Measurements from ENCODE around the gene UMAD1. TPM values are rescaled to one million over a fixed set of nuclear protein-coding genes. Genes with fewer than 3 reads are reported as not detected.

Gene UMAD1
- polyA plus RNA-seq, 3 donors, result 6.2 to 22.7 (median 18.6) TPM

DNA sequence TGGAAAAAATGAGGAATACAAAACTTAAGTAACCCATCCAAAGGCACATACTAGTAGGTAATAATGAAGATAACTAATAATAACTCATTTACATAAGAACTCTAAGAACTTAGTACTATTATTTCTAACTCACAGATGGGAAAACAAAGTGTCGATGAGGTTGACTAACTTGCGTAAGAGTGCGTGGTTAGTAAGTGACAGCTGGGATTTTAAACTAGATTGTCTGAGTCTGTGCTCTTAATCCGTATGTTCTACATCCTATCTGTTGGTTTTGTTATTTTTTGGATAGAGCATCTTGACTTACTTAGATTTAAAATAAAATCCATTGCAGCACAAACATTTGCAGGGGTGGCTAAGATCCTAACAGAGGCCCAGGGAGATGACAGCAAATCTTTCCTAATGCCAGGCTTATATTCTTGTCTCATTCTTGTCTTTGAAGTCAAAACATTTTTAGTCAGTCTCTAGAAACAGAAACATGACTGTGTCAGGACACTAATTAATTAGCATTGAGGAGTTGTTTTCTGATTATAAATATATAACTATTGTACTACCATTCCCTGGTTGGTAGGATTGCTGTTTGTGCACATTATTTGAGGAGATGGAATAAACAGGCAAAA lies 66.1 kb downstream of the UMAD1 start:
- Histone ChIP-seq H3K27ac (ENCODE audit: low read depth in 1 of 2, low read length in 2 of 2) (no peak overlapping the region), H3K79me2 (ENCODE audit: insufficient read depth, low read length) (no peaks in the 10 kb centered on the region), H3K9ac (ENCODE audit: insufficient read depth, low read length, poor library complexity, severe bottlenecking) (no peak overlapping the region), H3K9me3 (replicated peaks in 1 of 2; ENCODE audit: control insufficient read depth in 1 of 2, insufficient read depth in 1 of 2, low read length in 2 of 2) (no peaks in the 10 kb centered on the region), H3K27me3 (ENCODE audit: control insufficient read depth in 2 of 2, insufficient read depth in 2 of 2, low read length in 2 of 2) (no peaks in the 10 kb centered on the region), H2AFZ (ENCODE audit: insufficient read depth, low read depth, low read length, poor library complexity, severe bottlenecking) (no peak overlapping the region), H3K4me3 (replicated peaks in 1 of 3; ENCODE audit: low read depth in 2 of 3, low read length in 3 of 3) (no peak overlapping the region), H3K36me3 (replicated peaks in 1 of 2; ENCODE audit: control insufficient read depth in 1 of 2, insufficient read depth in 2 of 2, low read length in 2 of 2) (no peaks in the 10 kb centered on the region), H3K4me2 (replicated peaks; ENCODE audit: extremely low read depth, low read length, poor library complexity, severe bottlenecking) (no peak overlapping the region), H3K4me1 (ENCODE audit: control insufficient read depth in 1 of 2, insufficient read depth in 2 of 2, low read length in 2 of 2) (no peaks in the 10 kb centered on the region), H4K20me1 (ENCODE audit: insufficient read depth, low read length) (no peaks in the 10 kb centered on the region)
- intact Hi-C loops (cut with micrococcal nuclease), result no loop called here
- H3K4me1 Mint-ChIP-seq, result peaks cover 4% of the 10 kb centered on the region
- no peak overlapping the region for H3K4me3 Mint-ChIP-seq
- peaks cover 0 to 2% (median 0%) of the 10 kb centered on the region in 3 donors for H3K27me3 Mint-ChIP-seq (ENCODE audit: low read depth in 3 of 3)
- no peak overlapping the region for H3K27ac Mint-ChIP-seq
- WGBS (ENCODE audit: insufficient coverage), result no CpG with 5 or more reads among the region's 4 CpGs
- TF ChIP-seq, protein P1, sequence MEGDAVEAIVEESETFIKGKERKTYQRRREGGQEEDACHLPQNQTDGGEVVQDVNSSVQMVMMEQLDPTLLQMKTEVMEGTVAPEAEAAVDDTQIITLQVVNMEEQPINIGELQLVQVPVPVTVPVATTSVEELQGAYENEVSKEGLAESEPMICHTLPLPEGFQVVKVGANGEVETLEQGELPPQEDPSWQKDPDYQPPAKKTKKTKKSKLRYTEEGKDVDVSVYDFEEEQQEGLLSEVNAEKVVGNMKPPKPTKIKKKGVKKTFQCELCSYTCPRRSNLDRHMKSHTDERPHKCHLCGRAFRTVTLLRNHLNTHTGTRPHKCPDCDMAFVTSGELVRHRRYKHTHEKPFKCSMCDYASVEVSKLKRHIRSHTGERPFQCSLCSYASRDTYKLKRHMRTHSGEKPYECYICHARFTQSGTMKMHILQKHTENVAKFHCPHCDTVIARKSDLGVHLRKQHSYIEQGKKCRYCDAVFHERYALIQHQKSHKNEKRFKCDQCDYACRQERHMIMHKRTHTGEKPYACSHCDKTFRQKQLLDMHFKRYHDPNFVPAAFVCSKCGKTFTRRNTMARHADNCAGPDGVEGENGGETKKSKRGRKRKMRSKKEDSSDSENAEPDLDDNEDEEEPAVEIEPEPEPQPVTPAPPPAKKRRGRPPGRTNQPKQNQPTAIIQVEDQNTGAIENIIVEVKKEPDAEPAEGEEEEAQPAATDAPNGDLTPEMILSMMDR (IDR thresholded peaks at IDR 0.05), result no peak
- no peak for DNase-seq
- peaks cover 0 to 4% of the 10 kb centered on the region in 2 donors for H3K36me3 Mint-ChIP-seq
- H3K9me3 Mint-ChIP-seq, result peaks cover 0 to 1% (median 0%) of the 10 kb centered on the region in 7 donors

DNA sequence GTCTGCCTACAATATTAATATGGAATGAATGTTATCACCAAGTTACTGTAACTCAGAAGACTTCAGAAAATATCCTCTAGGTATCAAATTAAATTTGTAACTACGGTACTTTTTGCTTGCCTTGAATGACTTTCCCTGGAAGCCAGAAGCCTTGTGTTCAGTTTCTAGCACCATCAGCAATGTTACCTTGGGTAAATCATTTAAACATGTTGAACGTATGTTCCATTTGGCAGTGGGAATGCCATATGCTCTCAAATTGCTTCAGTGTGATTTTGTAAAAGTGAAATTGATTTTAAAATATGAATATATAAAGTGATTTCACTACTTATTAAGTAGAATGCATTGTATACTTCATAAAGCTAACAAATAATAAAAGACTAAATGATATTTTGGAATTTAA lies 66.7 kb downstream of the UMAD1 start:
- H3K9ac ChIP-seq (ENCODE audit: insufficient read depth, low read length, poor library complexity, severe bottlenecking), result no peak overlapping the region
- TF ChIP-seq, protein P1 (IDR thresholded peaks at IDR 0.05), result no peak
- H3K27ac ChIP-seq (ENCODE audit: low read depth in 1 of 2, low read length in 2 of 2), result no peak overlapping the region
- DNase-seq, result no peak
- 100% methylated on average over 1 of the region's 2 CpGs for WGBS (ENCODE audit: insufficient coverage)
- H3K4me1 ChIP-seq (ENCODE audit: control insufficient read depth in 1 of 2, insufficient read depth in 2 of 2, low read length in 2 of 2), result no peaks in the 10 kb centered on the region
- Mint-ChIP-seq H3K4me3 (no peak overlapping the region), H3K9me3 (peaks cover 0 to 1% (median 0%) of the 10 kb centered on the region in 7 donors), H3K4me1 (peaks cover 4% of the 10 kb centered on the region), H3K27me3 (ENCODE audit: low read depth in 3 of 3) (peaks cover 0 to 2% (median 0%) of the 10 kb centered on the region in 3 donors), H3K27ac (no peak overlapping the region), H3K36me3 (peaks cover 0 to 4% of the 10 kb centered on the region in 2 donors)
- intact Hi-C loops (cut with micrococcal nuclease), result no loop called here
- no peaks in the 10 kb centered on the region for H3K9me3 ChIP-seq (replicated peaks in 1 of 2; ENCODE audit: control insufficient read depth in 1 of 2, insufficient read depth in 1 of 2, low read length in 2 of 2)
- H4K20me1 ChIP-seq (ENCODE audit: insufficient read depth, low read length), result no peaks in the 10 kb centered on the region
- no peak overlapping the region for H3K4me2 ChIP-seq (replicated peaks; ENCODE audit: extremely low read depth, low read length, poor library complexity, severe bottlenecking)
- H3K36me3 ChIP-seq (replicated peaks in 1 of 2; ENCODE audit: control insufficient read depth in 1 of 2, insufficient read depth in 2 of 2, low read length in 2 of 2), result no peaks in the 10 kb centered on the region
- no peaks in the 10 kb centered on the region for H3K27me3 ChIP-seq (ENCODE audit: control insufficient read depth in 2 of 2, insufficient read depth in 2 of 2, low read length in 2 of 2)
- H3K4me3 ChIP-seq (replicated peaks in 1 of 3; ENCODE audit: low read depth in 2 of 3, low read length in 3 of 3), result no peak overlapping the region
- H2AFZ ChIP-seq (ENCODE audit: insufficient read depth, low read depth, low read length, poor library complexity, severe bottlenecking), result no peak overlapping the region
- no peaks in the 10 kb centered on the region for H3K79me2 ChIP-seq (ENCODE audit: insufficient read depth, low read length)

Data from CD14-positive monocyte (primary cell).